K562 (cell line): ENCODE data around the gene ATXN1. TPM values are rescaled to one million over a fixed set of nuclear protein-coding genes. Genes with fewer than 3 reads are reported as not detected.
A peak's percentile ranks its signal among the peaks of the same experiment; 100 is the strongest.

ENCODE experiments used
- ATF2 ChIP-seq: sonication (generic); formaldehyde crosslinking; IDR thresholded peaks from 2 replicates; pipeline ENCODE4 v1.8.1; 2022; ENCODE audit warnings: missing genetic modification reagents
- FOXK2 ChIP-seq, 2 experiments: fragments of 450-650 bp; IDR thresholded peaks in 1 of 2; conservative IDR thresholded peaks in 1 of 2; 2 replicates each; pipeline ENCODE4 v1.6.1; 2016; ENCODE audit warnings: low read depth in 2 of 2, mild to moderate bottlenecking in 1 of 2
- MAZ ChIP-seq, 2 experiments: fragments of 450-650 bp in 1 of 2; sonication (generic) in 1 of 2; formaldehyde crosslinking; IDR thresholded peaks in 1 of 2; conservative IDR thresholded peaks in 1 of 2; 2 replicates each; pipeline versions ENCODE4 v1.4.0 to v1.5.0; 2020; ENCODE audit warnings: mild to moderate bottlenecking in 1 of 2, missing genetic modification reagents in 1 of 2
- PHTF2 ChIP-seq: fragments of 250-450 bp; sonication (Bioruptor Pico); IDR thresholded peaks from 2 replicates; pipeline ENCODE4 v1.5.0; 2021; ENCODE audit warnings: mild to moderate bottlenecking
- RAD21 ChIP-seq, 2 experiments: fragments of 250-450 bp in 1 of 2; fragments of 450-650 bp in 1 of 2; sonication (Bioruptor Pico) in 1 of 2; formaldehyde crosslinking in 1 of 2; IDR thresholded peaks in 1 of 2; conservative IDR thresholded peaks in 1 of 2; 2 replicates each; pipeline versions ENCODE4 v1.4.0 to v1.8.0; 2020 to 2022; ENCODE audit warnings: mild to moderate bottlenecking in 2 of 2, moderate library complexity in 1 of 2
- RREB1 ChIP-seq: fragments of 250-450 bp; sonication (Bioruptor Pico); IDR thresholded peaks from 2 replicates; pipeline ENCODE4 v1.4.0; 2020
- SP1 ChIP-seq: sonication (generic); formaldehyde crosslinking; IDR thresholded peaks from 2 replicates; pipeline ENCODE4 v1.8.1; 2022; ENCODE audit warnings: mild to moderate bottlenecking, missing genetic modification reagents
- TCF15 ChIP-seq: fragments of 250-450 bp; sonication (Bioruptor Pico); IDR thresholded peaks from 2 replicates; pipeline ENCODE4 v1.8.0; 2022; ENCODE audit warnings: moderate library complexity, mild to moderate bottlenecking, inconsistent platforms
- TCF7 ChIP-seq: sonication (generic); IDR thresholded peaks from 2 replicates; pipeline ENCODE4 v1.6.1; 2016; ENCODE audit warnings: antibody characterized with exemption, borderline replicate concordance
- TEAD4 ChIP-seq, 2 experiments: sonication (generic) in 1 of 2; formaldehyde crosslinking in 1 of 2; IDR thresholded peaks; 2 replicates each; pipeline versions ENCODE4 v1.6.1 to v1.8.0; 2012 to 2022; ENCODE audit warnings: borderline replicate concordance in 1 of 2, inconsistent platforms in 1 of 2, low read length in 1 of 2, mild to moderate bottlenecking in 1 of 2, missing genetic modification reagents in 1 of 2
- TFAM ChIP-seq: fragments of 250-450 bp; sonication (Bioruptor Pico); conservative IDR thresholded peaks from 2 replicates; pipeline ENCODE4 v1.5.0; 2021; ENCODE audit warnings: mild to moderate bottlenecking, moderate library complexity
- ZNF23 ChIP-seq: fragments of 250-450 bp; sonication (Bioruptor Pico); IDR thresholded peaks from 2 replicates; pipeline ENCODE4 v1.4.0; 2020; ENCODE audit warnings: mild to moderate bottlenecking
- ZNF592 ChIP-seq: fragments of 450-650 bp; IDR thresholded peaks from 2 replicates; pipeline ENCODE4 v1.6.1; 2017; ENCODE audit warnings: antibody characterized with exemption, mild to moderate bottlenecking
- ZNF76 ChIP-seq: fragments of 250-450 bp; sonication (Bioruptor Pico); IDR thresholded peaks from 2 replicates; pipeline ENCODE4 v1.4.0; 2020; ENCODE audit warnings: mild to moderate bottlenecking, moderate library complexity, borderline replicate concordance
- polyA plus RNA-seq, 8 experiments: library from polyadenylated mRNA; depleted of rRNA in 4 of 8; stranded (reverse) in 5 of 8; unstranded in 3 of 8; fragments of >200 nt; fragmentation: Nextera tagmentation in 2 of 8; fragmentation: Illumina TruSeq in 1 of 8; extraction: Ambion mirVana in 2 of 8; extraction: Trizol in 1 of 8; gene quantifications; 2 replicates each; pipeline versions ENCODE4 v1.2.1 to v1.2.3, GENCODE V29; 2011 to 2014; ENCODE audit warnings: inconsistent platforms in 1 of 8, missing spikeins in 1 of 8
- total RNA-seq, 7 experiments: library from RNA; depleted of rRNA in 6 of 7; stranded (reverse); fragments of >200 nt in 6 of 7; fragmentation: Illumina TruSeq in 2 of 7; extraction: Trizol in 2 of 7; gene quantifications; 2 replicates each; pipeline versions ENCODE4 v1.2.1 to v1.2.3, GENCODE V29; 2011 to 2021; ENCODE audit warnings: low replicate concordance in 1 of 7

ATXN1 gene
- total and polyA plus RNA-seq, 9 of the 15 experiments (the other 6 are each of a cell fraction or from before 2014, with no cell fraction given) = under 0.01 to 1.2 (median 0.58) TPM

- TF ChIP-seq ATF2 (CRISPR knock-in tag) (no peak), RAD21 (CRISPR knock-in tag; conservative IDR thresholded peaks at IDR 0.05 in 1 of 2, IDR thresholded peaks at IDR 0.05 in 1 of 2) (no peak), TFAM (CRISPR knock-in tag) (no peak), ZNF592 (peak; percentile 58; the same call in 1 of the 2 replicates), ZNF23 (CRISPR knock-in tag) (no peak), FOXK2 (conservative IDR thresholded peaks at IDR 0.05 in 1 of 2, IDR thresholded peaks at IDR 0.05 in 1 of 2; ENCODE audit: low read depth in 2 of 2) (no peak), TCF7 (no peak), TEAD4 (IDR thresholded peaks at IDR 0.05; ENCODE audit: low read length) (no peak), TEAD4 (CRISPR knock-in tag; IDR thresholded peaks at IDR 0.05; ENCODE audit: borderline replicate concordance) (no peak), SP1 (CRISPR knock-in tag) (peak; percentile 55; the same call in 1 of the 2 replicates), RREB1 (CRISPR knock-in tag) (no peak), MAZ (CRISPR knock-in tag; conservative IDR thresholded peaks at IDR 0.05 in 1 of 2, IDR thresholded peaks at IDR 0.05 in 1 of 2) (peak in 1 of 2 experiments; percentile 49; a peak in 1 of 4 replicates), ZNF76 (CRISPR knock-in tag) (no peak), PHTF2 (no peak), TCF15 (CRISPR knock-in tag) (no peak)
Measured at GRCh38 chr6:16257999-16258708, 503.1 kb downstream of the ATXN1 start (continued).
